Astrocyte (in vitro differentiated cells and primary cell): ENCODE measurements around the gene COMMD3. TPM values are rescaled to one million over a fixed set of nuclear protein-coding genes. Genes with fewer than 3 reads are reported as not detected.
"Not testable (repeated sequence)": the region's sequence is repeated elsewhere in the genome, so short reads cannot be mapped to it uniquely, and the experiment has no call there.

Source experiments
- DNase-seq: peaks from one replicate; pipeline ENCODE4 v3.0.0-alpha.2; 2010; ENCODE audit warnings: low read depth
- FAIRE-seq: peaks from 2 replicates; lab custom pipeline; 2011; peaks lifted over from hg19 to GRCh38; lab: Jason Lieb, UNC
- H2AFZ ChIP-seq: 2 replicates; pipeline ENCODE4 v1.6.0; 2012; ENCODE audit warnings: low read depth, low read length, inconsistent platforms
- H3K27ac ChIP-seq: 2 replicates; pipeline ENCODE4 v1.5.1; 2011; ENCODE audit warnings: low read depth, low read length, inconsistent platforms
- H3K27me3 ChIP-seq: 2 replicates; pipeline ENCODE4 v1.6.0; 2011; ENCODE audit warnings: low read length, inconsistent platforms; ENCODE audit not compliant: insufficient read depth
- H3K36me3 ChIP-seq: 2 replicates; pipeline ENCODE4 v1.5.1; 2011; ENCODE audit warnings: low read length, inconsistent platforms; ENCODE audit not compliant: insufficient read depth
- H3K4me1 ChIP-seq: 2 replicates; pipeline ENCODE4 v1.5.1; 2011; ENCODE audit warnings: low read length, inconsistent platforms; ENCODE audit not compliant: insufficient read depth
- H3K4me2 ChIP-seq: 2 replicates; pipeline ENCODE4 v1.6.0; 2012; ENCODE audit warnings: low read length, inconsistent platforms
- H3K4me3 ChIP-seq: 2 replicates; pipeline ENCODE4 v1.5.1; 2011; ENCODE audit warnings: low read depth, mild to moderate bottlenecking, low read length, inconsistent platforms; ENCODE audit not compliant: insufficient read depth
- H3K79me2 ChIP-seq: 2 replicates; pipeline ENCODE4 v1.6.0; 2012; ENCODE audit warnings: mild to moderate bottlenecking, low read length, inconsistent platforms; ENCODE audit not compliant: insufficient read depth
- H3K9ac ChIP-seq: 2 replicates; pipeline ENCODE4 v1.6.0; 2012; ENCODE audit warnings: mild to moderate bottlenecking, low read length, inconsistent platforms
- H3K9me3 ChIP-seq: 2 replicates; pipeline ENCODE4 v1.5.1; 2012; ENCODE audit warnings: low read depth, mild to moderate bottlenecking, low read length, inconsistent platforms; ENCODE audit not compliant: insufficient read depth
- H4K20me1 ChIP-seq: 2 replicates; pipeline ENCODE4 v1.6.0; 2012; ENCODE audit warnings: low read length, inconsistent platforms; ENCODE audit not compliant: insufficient read depth
- H3K27ac Mint-ChIP-seq: one replicate; pipeline ENCODE4 v1.8.0; 2021; ENCODE audit warnings: mild to moderate bottlenecking, mixed read lengths; ENCODE audit not compliant: unreplicated experiment
- H3K27me3 Mint-ChIP-seq: one replicate; pipeline ENCODE4 v1.8.0; 2021; ENCODE audit warnings: low read depth, mixed read lengths; ENCODE audit not compliant: unreplicated experiment
- H3K36me3 Mint-ChIP-seq: one replicate; pipeline ENCODE4 v1.8.0; 2021; ENCODE audit warnings: low read depth, mixed read lengths; ENCODE audit not compliant: unreplicated experiment
- H3K4me1 Mint-ChIP-seq: one replicate; pipeline ENCODE4 v1.8.0; 2021; ENCODE audit warnings: low read depth, mixed read lengths; ENCODE audit not compliant: unreplicated experiment
- H3K4me3 Mint-ChIP-seq: one replicate; pipeline ENCODE4 v1.8.0; 2021; ENCODE audit warnings: mild to moderate bottlenecking, moderate library complexity, mixed read lengths; ENCODE audit not compliant: unreplicated experiment
- H3K9me3 Mint-ChIP-seq: one replicate; pipeline ENCODE4 v1.8.0; 2021; ENCODE audit warnings: mild to moderate bottlenecking, mixed read lengths; ENCODE audit not compliant: unreplicated experiment
- CTCF ChIP-seq: IDR thresholded peaks from 2 replicates; pipeline ENCODE4 v1.5.1; 2011; ENCODE audit warnings: low read depth, mild to moderate bottlenecking, inconsistent platforms, low read length, moderate library complexity; ENCODE audit not compliant: insufficient read depth
- EZH2 ChIP-seq: IDR thresholded peaks from 2 replicates; pipeline ENCODE4 v1.6.1; 2012; ENCODE audit warnings: mild to moderate bottlenecking, low read length, inconsistent platforms; ENCODE audit not compliant: insufficient read depth
- total RNA-seq: library from RNA; stranded (reverse); gene quantifications from 2 replicates; pipeline ENCODE4 v1.2.1, GENCODE V29; 2021

COMMD3 gene
- total RNA-seq, 1 donor from 2014 or later: 28.8 TPM

DNA sequence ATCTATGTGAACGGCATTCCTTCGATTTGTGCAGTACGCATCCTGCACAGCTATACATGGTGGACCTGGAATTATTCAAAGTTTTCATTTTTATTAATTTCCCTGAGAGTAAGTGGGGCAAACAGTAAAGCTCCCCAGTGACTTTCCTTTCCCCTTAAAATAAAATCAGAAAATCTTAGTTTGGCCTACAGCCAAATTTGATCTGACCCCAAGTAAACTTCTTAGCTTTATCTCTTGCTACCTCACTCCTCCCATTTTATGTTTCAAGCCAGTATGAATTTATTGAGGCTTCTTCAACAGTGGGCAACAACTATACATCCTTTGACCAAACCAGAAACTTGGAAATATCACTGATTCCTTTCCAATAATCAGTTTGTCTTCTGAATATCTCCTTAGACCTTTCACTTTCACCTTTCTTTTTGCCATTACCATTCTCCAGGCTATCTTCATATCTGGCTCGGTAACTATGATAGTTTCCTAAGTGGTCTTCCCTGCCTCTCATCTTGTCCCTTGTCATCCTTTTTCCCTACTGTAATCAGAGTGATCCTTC is 40.2 kb downstream of the COMMD3 start:
- Histone ChIP-seq H3K4me2 (no peak overlapping the region), H3K27ac (no peak overlapping the region), H3K4me3 (no peak overlapping the region), H3K79me2 (no peaks in the 10 kb centered on the region), H3K9ac (no peak overlapping the region), H4K20me1 (no peaks in the 10 kb centered on the region), H3K9me3 (no peaks in the 10 kb centered on the region), H3K4me1 (no peaks in the 10 kb centered on the region), H2AFZ (no peak overlapping the region), H3K36me3 (no peaks in the 10 kb centered on the region), H3K27me3 (no peaks in the 10 kb centered on the region)
- Mint-ChIP-seq H3K4me1 (no peaks in the 10 kb centered on the region), H3K4me3 (no peak overlapping the region), H3K9me3 (no peaks in the 10 kb centered on the region), H3K27me3 (peaks cover 13% of the 10 kb centered on the region), H3K36me3 (no peaks in the 10 kb centered on the region), H3K27ac (no peak overlapping the region)
- TF ChIP-seq EZH2 (no peak), CTCF (no peak)
- FAIRE-seq: no peak
- no peak for DNase-seq

DNA sequence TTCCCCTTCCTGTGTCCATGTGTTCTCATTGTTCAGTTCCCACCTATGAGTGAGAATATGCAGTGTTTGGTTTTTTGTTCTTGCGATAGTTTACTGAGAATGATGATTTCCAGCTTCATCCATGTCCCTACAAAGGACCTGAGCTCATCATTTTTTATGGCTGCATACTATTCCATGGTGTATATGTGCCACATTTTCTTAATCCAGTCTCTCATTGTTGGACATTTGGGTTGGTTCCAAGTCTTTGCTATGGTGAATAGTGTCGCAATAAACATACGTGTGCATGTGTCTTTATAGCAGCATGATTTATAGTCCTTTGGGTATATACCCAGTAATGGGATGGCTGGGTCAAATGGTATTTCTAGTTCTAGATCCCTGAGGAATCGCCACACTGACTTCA is 41.6 kb downstream of the COMMD3 start:
- not testable (repeated sequence) for FAIRE-seq, H3K9me3 ChIP-seq, H3K9ac ChIP-seq, H3K27ac ChIP-seq, H3K36me3 Mint-ChIP-seq, H3K27ac Mint-ChIP-seq, H3K4me1 Mint-ChIP-seq, H3K36me3 ChIP-seq, H3K79me2 ChIP-seq, H2AFZ ChIP-seq, H3K4me3 ChIP-seq, DNase-seq, H3K9me3 Mint-ChIP-seq, H3K27me3 ChIP-seq, H3K4me3 Mint-ChIP-seq, H3K4me1 ChIP-seq, H4K20me1 ChIP-seq, H3K4me2 ChIP-seq
- H3K27me3 Mint-ChIP-seq: peaks cover 13% of the 10 kb centered on the region

- Histone ChIP-seq H3K27ac (no peak overlapping the region), H3K4me3 (no peak overlapping the region), H3K9me3 (no peaks in the 10 kb centered on the region), H3K4me2 (no peak overlapping the region), H3K4me1 (no peaks in the 10 kb centered on the region), H2AFZ (no peak overlapping the region), H3K27me3 (no peaks in the 10 kb centered on the region), H3K9ac (no peak overlapping the region), H3K79me2 (no peaks in the 10 kb centered on the region), H4K20me1 (no peaks in the 10 kb centered on the region), H3K36me3 (no peaks in the 10 kb centered on the region)
- FAIRE-seq (no peak), DNase-seq (no peak)
- Mint-ChIP-seq H3K27ac (no peak overlapping the region), H3K27me3 (no peaks in the 10 kb centered on the region), H3K9me3 (no peaks in the 10 kb centered on the region), H3K4me1 (peaks cover 2% of the 10 kb centered on the region), H3K4me3 (no peak overlapping the region), H3K36me3 (no peaks in the 10 kb centered on the region)
- TF ChIP-seq CTCF (no peak), EZH2 (no peak)
Observed at GRCh38 chr10:22363305-22363704, 47.1 kb downstream of the COMMD3 start.
